ENCODE data around the gene SMAD9. TPM values are rescaled to one million over a fixed set of nuclear protein-coding genes. Genes with fewer than 3 reads are reported as not detected.

The SMAD9 gene
- total RNA-seq, 2 experiments from 2014 or later = not detected

DNA sequence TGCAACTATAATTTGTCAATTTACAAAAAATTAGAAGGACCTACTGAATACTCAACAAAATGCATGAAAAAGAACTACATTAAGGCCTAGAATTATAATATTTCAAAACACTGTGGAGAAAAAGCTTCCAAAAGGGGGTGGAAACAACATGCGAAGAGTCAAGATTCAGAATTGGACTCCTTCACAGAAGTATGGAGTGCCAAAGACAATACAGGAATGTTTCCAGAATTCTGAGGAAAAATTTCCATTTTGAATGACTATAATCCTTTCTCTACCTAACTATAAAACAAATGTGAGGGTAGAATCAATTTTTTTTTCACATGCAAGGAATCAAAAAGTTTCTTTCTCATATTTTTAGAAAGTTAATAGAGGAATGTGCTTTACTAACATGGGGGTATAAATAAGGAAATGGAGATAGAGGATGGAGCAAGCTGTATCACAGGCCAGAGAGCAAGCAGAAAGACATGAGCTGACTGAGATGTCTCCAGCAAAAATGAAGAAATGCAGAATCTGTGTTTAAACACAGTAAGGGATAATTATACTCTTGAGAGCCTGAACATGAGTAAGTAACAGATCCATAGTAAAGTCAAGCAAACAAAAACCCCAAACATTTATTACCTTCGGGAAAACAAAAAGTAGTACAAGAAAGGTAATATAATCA is 39.5 kb upstream of the SMAD9 start:
- H3K27me3 Mint-ChIP-seq = no peaks in the 10 kb centered on the region
- ChIA-PET POLR2A (no interaction called here), CTCF (interaction anchor here (1.2 kb wide), 1 partner anchor 21 kb away, joined by 3 read pairs; no protein-coding TSS in a partner anchor)
- DNase-seq = no peak
- no peak overlapping the region for H3K27ac Mint-ChIP-seq
- H3K36me3 ChIP-seq (ENCODE audit: insufficient read depth, low read length) = peaks cover 49% of the 10 kb centered on the region
- H3K9me3 Mint-ChIP-seq = no peaks in the 10 kb centered on the region
- H3K27me3 ChIP-seq (ENCODE audit: control insufficient read depth in 1 of 2, insufficient read depth in 2 of 2, low read length in 2 of 2) = no peaks in the 10 kb centered on the region
- no peaks in the 10 kb centered on the region for H3K4me1 ChIP-seq (ENCODE audit: insufficient read depth, low read length)
- ATAC-seq (ENCODE audit: poor library complexity) = no peak
- TF ChIP-seq, protein P1, sequence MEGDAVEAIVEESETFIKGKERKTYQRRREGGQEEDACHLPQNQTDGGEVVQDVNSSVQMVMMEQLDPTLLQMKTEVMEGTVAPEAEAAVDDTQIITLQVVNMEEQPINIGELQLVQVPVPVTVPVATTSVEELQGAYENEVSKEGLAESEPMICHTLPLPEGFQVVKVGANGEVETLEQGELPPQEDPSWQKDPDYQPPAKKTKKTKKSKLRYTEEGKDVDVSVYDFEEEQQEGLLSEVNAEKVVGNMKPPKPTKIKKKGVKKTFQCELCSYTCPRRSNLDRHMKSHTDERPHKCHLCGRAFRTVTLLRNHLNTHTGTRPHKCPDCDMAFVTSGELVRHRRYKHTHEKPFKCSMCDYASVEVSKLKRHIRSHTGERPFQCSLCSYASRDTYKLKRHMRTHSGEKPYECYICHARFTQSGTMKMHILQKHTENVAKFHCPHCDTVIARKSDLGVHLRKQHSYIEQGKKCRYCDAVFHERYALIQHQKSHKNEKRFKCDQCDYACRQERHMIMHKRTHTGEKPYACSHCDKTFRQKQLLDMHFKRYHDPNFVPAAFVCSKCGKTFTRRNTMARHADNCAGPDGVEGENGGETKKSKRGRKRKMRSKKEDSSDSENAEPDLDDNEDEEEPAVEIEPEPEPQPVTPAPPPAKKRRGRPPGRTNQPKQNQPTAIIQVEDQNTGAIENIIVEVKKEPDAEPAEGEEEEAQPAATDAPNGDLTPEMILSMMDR (IDR thresholded peaks at IDR 0.05) = no peak
- no peak overlapping the region for H3K27ac ChIP-seq (ENCODE audit: low read depth in 1 of 2, low read length in 2 of 2)
- H3K4me3 ChIP-seq (ENCODE audit: low read length) = no peak overlapping the region
- intact Hi-C loops (cut with DNase I, micrococcal nuclease) = no loop called here
- H3K9me3 ChIP-seq (ENCODE audit: control insufficient read depth in 1 of 2, insufficient read depth in 1 of 2, low read length in 2 of 2) = no peaks in the 10 kb centered on the region
- peaks cover 77% of the 10 kb centered on the region for H3K36me3 Mint-ChIP-seq (ENCODE audit: low read depth)
- H3K4me1 Mint-ChIP-seq (ENCODE audit: low read depth) = no peaks in the 10 kb centered on the region
- no peak overlapping the region for H3K4me3 Mint-ChIP-seq

DNA sequence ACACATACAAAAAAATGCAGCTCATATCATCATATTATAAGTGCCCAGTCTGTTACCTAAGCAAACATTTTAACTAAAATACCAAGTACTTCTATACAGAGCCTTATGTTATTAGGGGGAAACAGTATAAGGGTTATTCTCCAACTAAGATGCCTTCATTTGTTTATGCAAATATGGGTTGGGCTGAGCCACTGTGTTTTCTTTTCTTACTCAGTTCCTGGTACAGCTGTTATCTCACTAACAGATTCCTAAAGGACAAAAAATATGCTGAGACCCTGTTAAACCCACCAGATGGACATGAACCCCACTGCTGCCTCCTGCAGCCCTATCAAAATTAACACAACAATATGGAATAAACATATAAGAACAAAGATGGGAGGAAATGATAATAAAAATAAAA is 34.5 kb upstream of the SMAD9 start:
- CTCF ChIA-PET = no interaction called here
- no peaks in the 10 kb centered on the region for H3K27me3 ChIP-seq (ENCODE audit: control insufficient read depth in 1 of 2, insufficient read depth in 2 of 2, low read length in 2 of 2)
- intact Hi-C loops (cut with DNase I, micrococcal nuclease) = no loop called here
- no peak overlapping the region for H3K4me3 Mint-ChIP-seq
- DNase-seq (no peak), ATAC-seq (ENCODE audit: poor library complexity) (no peak)
- no peaks in the 10 kb centered on the region for H3K9me3 Mint-ChIP-seq
- no peak overlapping the region for H3K27ac ChIP-seq (ENCODE audit: low read depth in 1 of 2, low read length in 2 of 2)
- H3K4me3 ChIP-seq (ENCODE audit: low read length) = no peak overlapping the region
- H3K36me3 ChIP-seq (ENCODE audit: insufficient read depth, low read length) = peaks cover 48% of the 10 kb centered on the region
- no peak overlapping the region for H3K27ac Mint-ChIP-seq
- H3K4me1 Mint-ChIP-seq (ENCODE audit: low read depth) = no peaks in the 10 kb centered on the region
- no peaks in the 10 kb centered on the region for H3K9me3 ChIP-seq (ENCODE audit: control insufficient read depth in 1 of 2, insufficient read depth in 1 of 2, low read length in 2 of 2)
- no peaks in the 10 kb centered on the region for H3K4me1 ChIP-seq (ENCODE audit: insufficient read depth, low read length)
- POLR2A ChIA-PET = no interaction called here
- H3K27me3 Mint-ChIP-seq = no peaks in the 10 kb centered on the region
- TF ChIP-seq, protein P1 (IDR thresholded peaks at IDR 0.05) = no peak
- H3K36me3 Mint-ChIP-seq (ENCODE audit: low read depth) = peaks cover 86% of the 10 kb centered on the region

DNA sequence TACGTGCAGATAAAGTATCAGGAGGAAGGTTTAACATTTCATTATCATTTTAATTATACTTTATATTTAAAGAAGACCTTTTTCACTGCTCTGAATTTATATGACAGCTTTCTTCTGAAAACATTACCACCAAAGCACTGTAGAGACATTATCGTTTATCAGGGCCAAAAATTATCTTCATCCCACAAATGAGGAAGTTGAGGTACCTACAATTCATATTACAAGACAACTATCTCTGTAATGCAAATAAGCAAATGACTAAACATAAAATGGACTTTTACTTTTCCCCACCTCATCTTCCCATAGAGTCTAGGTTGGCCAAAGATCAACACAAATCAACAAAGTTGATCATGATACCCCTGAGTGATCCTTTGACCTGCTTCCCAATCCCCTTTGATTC is 30.9 kb upstream of the SMAD9 start:
- DNase-seq = no peak
- Mint-ChIP-seq H3K27ac (no peak overlapping the region), H3K4me3 (no peak overlapping the region), H3K36me3 (ENCODE audit: low read depth) (peaks cover 81% of the 10 kb centered on the region), H3K9me3 (no peaks in the 10 kb centered on the region), H3K4me1 (ENCODE audit: low read depth) (no peaks in the 10 kb centered on the region), H3K27me3 (no peaks in the 10 kb centered on the region)
- TF ChIP-seq, protein P1 (IDR thresholded peaks at IDR 0.05) = no peak
- ATAC-seq (ENCODE audit: poor library complexity) = no peak
- intact Hi-C loops (cut with DNase I, micrococcal nuclease) = no loop called here
- POLR2A ChIA-PET = no interaction called here
- Histone ChIP-seq H3K27ac (ENCODE audit: low read depth in 1 of 2, low read length in 2 of 2) (no peak overlapping the region), H3K36me3 (ENCODE audit: insufficient read depth, low read length) (peaks cover 45% of the 10 kb centered on the region), H3K4me3 (ENCODE audit: low read length) (no peak overlapping the region), H3K27me3 (ENCODE audit: control insufficient read depth in 1 of 2, insufficient read depth in 2 of 2, low read length in 2 of 2) (no peaks in the 10 kb centered on the region), H3K9me3 (ENCODE audit: control insufficient read depth in 1 of 2, insufficient read depth in 1 of 2, low read length in 2 of 2) (no peaks in the 10 kb centered on the region), H3K4me1 (ENCODE audit: insufficient read depth, low read length) (no peaks in the 10 kb centered on the region)
- CTCF ChIA-PET = no interaction called here
